OCI-LY3 (cell line): ENCODE results near the gene LEMD2.

ENCODE experiments used
- H2AFZ ChIP-seq: fragments of 200-600, 300-600 bp; shearing (Covaris generic); 2 replicates; pipeline ENCODE4 v1.6.0; 2014; ENCODE audit warnings: antibody characterized with exemption, low read depth, low read length
- H3K27ac ChIP-seq: fragments of 200-600, 300-600 bp; sonication (generic); 2 replicates; pipeline ENCODE4 v1.5.1; 2014; ENCODE audit warnings: mild to moderate bottlenecking, low read length, moderate library complexity, mixed read lengths
- H3K27me3 ChIP-seq: fragments of 200-600, 300-600 bp; sonication (generic); 2 replicates; pipeline ENCODE4 v1.6.1; 2014; ENCODE audit warnings: low read depth, low read length, mixed read lengths
- H3K36me3 ChIP-seq: fragments of 200-600, 300-600 bp; sonication (generic); replicated peaks from 2 replicates; pipeline ENCODE3; 2014; ENCODE audit warnings: low read depth, low read length, mixed read lengths
- H3K4me1 ChIP-seq: fragments of 300-600, 200-600 bp; sonication (generic); 2 replicates; pipeline ENCODE4 v1.6.1; 2014; ENCODE audit warnings: low read length, mixed read lengths
- H3K4me2 ChIP-seq: fragments of 200-600, 300-600 bp; sonication (generic); 2 replicates; pipeline ENCODE4 v1.6.1; 2014; ENCODE audit warnings: low read length, mixed read lengths
- H3K4me3 ChIP-seq: fragments of 300-600, 200-600 bp; sonication (generic); 2 replicates; pipeline ENCODE4 v1.5.1; 2014; ENCODE audit warnings: antibody characterized with exemption, mild to moderate bottlenecking, low read length, moderate library complexity
- H3K79me2 ChIP-seq: fragments of 300-600, 200-600 bp; shearing (Covaris generic); 2 replicates; pipeline ENCODE4 v1.6.1; 2014; ENCODE audit warnings: mild to moderate bottlenecking, low read length, mixed read lengths
- H3K9ac ChIP-seq: fragments of 300-600, 200-600 bp; shearing (Covaris generic); 2 replicates; pipeline ENCODE4 v1.6.0; 2014; ENCODE audit warnings: mild to moderate bottlenecking, low read length, moderate library complexity
- H3K9me3 ChIP-seq: fragments of 200-600, 300-600 bp; shearing (Covaris generic); 2 replicates; pipeline ENCODE4 v1.6.1; 2014; ENCODE audit warnings: low read length, mixed read lengths; ENCODE audit not compliant: insufficient read depth
- H4K20me1 ChIP-seq: fragments of 200-600, 300-600 bp; sonication (generic); 2 replicates; pipeline ENCODE4 v1.6.1; 2016; ENCODE audit warnings: low read length, mixed read lengths; ENCODE audit not compliant: insufficient read depth
- EZH2phosphoT487 ChIP-seq: fragments of 200-600 bp; shearing (Covaris generic); IDR thresholded peaks from 2 replicates; pipeline ENCODE4 v1.6.1; 2018; ENCODE audit warnings: antibody characterized with exemption, mixed run types, low read depth
- TF ChIP-seq, protein P1 (sequence below): fragments of 200-600, 300-600 bp; sonication (generic); IDR thresholded peaks from 2 replicates; pipeline ENCODE4 v1.5.1; 2014; ENCODE audit warnings: antibody characterized with exemption, low read length, low read depth

The LEMD2 gene

DNA sequence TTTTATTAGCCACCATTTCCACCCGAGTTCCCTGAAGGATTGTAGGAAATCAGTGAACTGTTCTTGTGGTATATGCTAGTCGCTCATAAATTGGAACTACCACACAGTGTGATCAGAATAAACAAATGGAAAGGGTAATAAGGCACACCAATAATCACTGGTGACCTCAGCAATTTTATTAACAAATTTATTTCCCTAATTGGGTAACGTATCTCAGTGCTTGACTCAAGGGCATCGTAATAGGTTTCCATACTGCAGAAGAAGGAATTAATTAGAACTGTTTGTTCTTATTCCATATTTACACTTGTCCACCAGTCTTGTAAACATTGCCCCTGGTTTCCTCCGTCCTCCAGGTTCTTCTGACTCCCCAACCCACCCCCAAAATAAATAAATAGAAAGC lies 67.4 kb downstream of the LEMD2 start:
- Histone ChIP-seq H3K4me3 (no peak overlapping the region), H3K36me3 (no peaks in the 10 kb centered on the region), H3K79me2 (no peaks in the 10 kb centered on the region), H3K4me2 (peak overlapping the region; percentile 24), H3K27me3 (peaks cover 27% of the 10 kb centered on the region), H3K9ac (no peak overlapping the region), H4K20me1 (no peaks in the 10 kb centered on the region), H2AFZ (no peak overlapping the region), H3K9me3 (no peaks in the 10 kb centered on the region), H3K4me1 (peaks cover 16% of the 10 kb centered on the region), H3K27ac (no peak overlapping the region)
- no peak for TF ChIP-seq EZH2phosphoT487
- TF ChIP-seq, protein P1, sequence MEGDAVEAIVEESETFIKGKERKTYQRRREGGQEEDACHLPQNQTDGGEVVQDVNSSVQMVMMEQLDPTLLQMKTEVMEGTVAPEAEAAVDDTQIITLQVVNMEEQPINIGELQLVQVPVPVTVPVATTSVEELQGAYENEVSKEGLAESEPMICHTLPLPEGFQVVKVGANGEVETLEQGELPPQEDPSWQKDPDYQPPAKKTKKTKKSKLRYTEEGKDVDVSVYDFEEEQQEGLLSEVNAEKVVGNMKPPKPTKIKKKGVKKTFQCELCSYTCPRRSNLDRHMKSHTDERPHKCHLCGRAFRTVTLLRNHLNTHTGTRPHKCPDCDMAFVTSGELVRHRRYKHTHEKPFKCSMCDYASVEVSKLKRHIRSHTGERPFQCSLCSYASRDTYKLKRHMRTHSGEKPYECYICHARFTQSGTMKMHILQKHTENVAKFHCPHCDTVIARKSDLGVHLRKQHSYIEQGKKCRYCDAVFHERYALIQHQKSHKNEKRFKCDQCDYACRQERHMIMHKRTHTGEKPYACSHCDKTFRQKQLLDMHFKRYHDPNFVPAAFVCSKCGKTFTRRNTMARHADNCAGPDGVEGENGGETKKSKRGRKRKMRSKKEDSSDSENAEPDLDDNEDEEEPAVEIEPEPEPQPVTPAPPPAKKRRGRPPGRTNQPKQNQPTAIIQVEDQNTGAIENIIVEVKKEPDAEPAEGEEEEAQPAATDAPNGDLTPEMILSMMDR, result no peak
